OCI-LY7 (cell line): ENCODE data around the gene KRTAP10-12. TPM values are rescaled to one million over a fixed set of nuclear protein-coding genes. Genes with fewer than 3 reads are reported as not detected.

Experiments
- BruUV-seq: library from RNA; stranded (reverse); fragments of 400-500 nt; replicated peaks from 2 replicates; lab custom pipeline; 2021; lab: Mats Ljungman, UMichigan
- CTCF ChIA-PET: fragments of 300-600 bp; sonication (Branson Sonifier 250); formaldehyde crosslinking; loops from one replicate; lab custom pipeline; 2022; ENCODE audit warnings: antibody characterized with exemption; ENCODE audit not compliant: unreplicated experiment; lab: Charles Lee
- POLR2A ChIA-PET: fragments of 300-600 bp; sonication (Branson Sonifier 250); formaldehyde crosslinking; loops from one replicate; lab custom pipeline; 2022; ENCODE audit warnings: antibody characterized with exemption; lab: Charles Lee
- DNase-seq: peaks from one replicate; pipeline ENCODE4 v3.0.0-alpha.2; 2015; ENCODE audit warnings: low spot score
- H2AFZ ChIP-seq: fragments of 200-600 bp; sonication (generic), shearing (Covaris generic); 2 replicates; pipeline ENCODE4 v1.6.1; 2014; ENCODE audit warnings: mild to moderate bottlenecking, antibody characterized with exemption, low read length, moderate library complexity
- H3K27ac ChIP-seq: fragments of 200-600 bp; sonication (generic); 2 replicates; pipeline ENCODE4 v1.5.1; 2014; ENCODE audit warnings: mixed run types, low read depth, mild to moderate bottlenecking, moderate library complexity, low read length, inconsistent platforms; ENCODE audit not compliant: poor library complexity, severe bottlenecking
- H3K36me3 ChIP-seq: fragments of 200-600 bp; sonication (generic); 2 replicates; pipeline ENCODE4 v1.6.1; 2014; ENCODE audit warnings: mild to moderate bottlenecking, antibody characterized with exemption, low read length, moderate library complexity, mixed read lengths; ENCODE audit not compliant: insufficient read depth
- H3K4me1 ChIP-seq: fragments of 200-600 bp; sonication (generic); 2 replicates; pipeline ENCODE4 v1.5.1; 2014; ENCODE audit warnings: mild to moderate bottlenecking, low read length; ENCODE audit not compliant: insufficient read depth, poor library complexity, severe bottlenecking
- H3K4me2 ChIP-seq: fragments of 200-600 bp; sonication (generic); 2 replicates; pipeline ENCODE4 v1.6.1; 2014; ENCODE audit warnings: mild to moderate bottlenecking, low read length
- H3K4me3 ChIP-seq: fragments of 200-600 bp; sonication (generic); 2 replicates; pipeline ENCODE4 v1.5.1; 2014; ENCODE audit warnings: mild to moderate bottlenecking, low read depth, low read length; ENCODE audit not compliant: poor library complexity, severe bottlenecking
- H3K79me2 ChIP-seq: fragments of 200-600 bp; sonication (generic); 2 replicates; pipeline ENCODE4 v1.6.1; 2016; ENCODE audit warnings: low read depth, mild to moderate bottlenecking, low read length, moderate library complexity, mixed read lengths; ENCODE audit not compliant: insufficient read depth
- H3K9me2 ChIP-seq: fragments of 200-600 bp; sonication (generic); 2 replicates; pipeline ENCODE4 v1.6.1; 2016; ENCODE audit warnings: mild to moderate bottlenecking, low read length, mixed read lengths; ENCODE audit not compliant: insufficient read depth
- H3K9me3 ChIP-seq: fragments of 200-600 bp; sonication (generic); 2 replicates; pipeline ENCODE4 v1.6.1; 2014; ENCODE audit warnings: mild to moderate bottlenecking, mixed run types, low read length, mixed read lengths
- H4K20me1 ChIP-seq: fragments of 200-600 bp; sonication (generic); 2 replicates; pipeline ENCODE4 v1.6.1; 2014; ENCODE audit warnings: mild to moderate bottlenecking, antibody characterized with exemption, low read length, moderate library complexity, mixed read lengths; ENCODE audit not compliant: insufficient read depth
- CTCF ChIP-seq: fragments of 200-600 bp; sonication (generic); conservative IDR thresholded peaks from 2 replicates; pipeline ENCODE4 v1.5.1; 2014; ENCODE audit warnings: mild to moderate bottlenecking, antibody characterized with exemption, low read length, moderate library complexity, mixed read lengths
- EZH2phosphoT487 ChIP-seq: fragments of 200-600 bp; sonication (generic); IDR thresholded peaks from 2 replicates; pipeline ENCODE4 v1.6.1; 2018; ENCODE audit warnings: low read depth, borderline replicate concordance, mild to moderate bottlenecking, mixed run types, antibody characterized with exemption, low read length, moderate library complexity, mixed read lengths
- intact Hi-C: fragments of 100-400 bp; cut with micrococcal nuclease; formaldehyde crosslinking; loops from one replicate; pipeline ENCODE4 v1.10.0; 2022; ENCODE audit not compliant: unreplicated experiment
- total RNA-seq, 2 experiments: library from RNA; depleted of rRNA in 1 of 2; stranded (reverse); fragments of >200 nt in 1 of 2; shearing (Covaris generic) in 1 of 2; gene quantifications; 2 replicates each; pipeline ENCODE4 v1.2.3, GENCODE V29; 2014 to 2022

Gene KRTAP10-12
- total RNA-seq, 2 experiments from 2014 or later, result not detected

- CTCF ChIA-PET, result no interaction called here
- H2AFZ ChIP-seq, result no peak overlapping the region
- H3K4me2 ChIP-seq, result no peak overlapping the region
- H3K4me1 ChIP-seq, result no peaks in the 10 kb centered on the region
- DNase-seq, result no peak
- H3K36me3 ChIP-seq, result no peaks in the 10 kb centered on the region
- no peaks in the 10 kb centered on the region for H3K79me2 ChIP-seq
- H3K4me3 ChIP-seq, result no peak overlapping the region
- no peaks in the 10 kb centered on the region; the same call in 1 of the 2 replicates for H3K9me2 ChIP-seq
- no peaks in the 10 kb centered on the region for H3K9me3 ChIP-seq
- intact Hi-C loops, result no loop called here
- H4K20me1 ChIP-seq, result no peaks in the 10 kb centered on the region
- POLR2A ChIA-PET, result no interaction called here
- BruUV-seq, result no TSS peak
- TF ChIP-seq CTCF (no peak), EZH2phosphoT487 (no peak)
- H3K27ac ChIP-seq, result no peak overlapping the region
These were observed 26.1 kb upstream of the KRTAP10-12 start for GRCh38 chr21:44670642-44671432.

GRCh38 chr21:44671911-44672310, 25.1 kb upstream of the KRTAP10-12 start:
- ChIA-PET CTCF (no interaction called here), POLR2A (no interaction called here)
- no peaks in the 10 kb centered on the region for H3K9me3 ChIP-seq
- no peaks in the 10 kb centered on the region for H4K20me1 ChIP-seq
- H3K4me1 ChIP-seq, result no peaks in the 10 kb centered on the region
- no peak for DNase-seq
- H3K9me2 ChIP-seq, result no peaks in the 10 kb centered on the region; the same call in 1 of the 2 replicates
- no peak overlapping the region for H3K4me2 ChIP-seq
- no peak overlapping the region for H2AFZ ChIP-seq
- TF ChIP-seq CTCF (no peak), EZH2phosphoT487 (no peak)
- no peaks in the 10 kb centered on the region for H3K36me3 ChIP-seq
- no TSS peak for BruUV-seq
- H3K4me3 ChIP-seq, result no peak overlapping the region
- H3K27ac ChIP-seq, result no peak overlapping the region
- no peaks in the 10 kb centered on the region for H3K79me2 ChIP-seq
- intact Hi-C loops, result no loop called here

GRCh38 chr21:44677881-44678280, 19.1 kb upstream of the KRTAP10-12 start:
- ChIA-PET CTCF (no interaction called here), POLR2A (no interaction called here)
- Histone ChIP-seq H3K27ac (no peak overlapping the region), H3K9me3 (no peaks in the 10 kb centered on the region), H4K20me1 (no peaks in the 10 kb centered on the region), H3K4me2 (no peak overlapping the region), H3K79me2 (no peaks in the 10 kb centered on the region), H3K4me1 (no peaks in the 10 kb centered on the region), H2AFZ (no peak overlapping the region), H3K36me3 (no peaks in the 10 kb centered on the region), H3K9me2 (no peaks in the 10 kb centered on the region; the same call in 1 of the 2 replicates), H3K4me3 (no peak overlapping the region)
- BruUV-seq, result no TSS peak
- TF ChIP-seq CTCF, result no peak
- no peak for TF ChIP-seq EZH2phosphoT487
- no peak for DNase-seq
- intact Hi-C loops, result no loop called here
